CD4-positive, alpha-beta T cell (primary cell): ENCODE results near the gene HTR3B. TPM values are rescaled to one million over a fixed set of nuclear protein-coding genes. Genes with fewer than 3 reads are reported as not detected.

Experiments used
- ATAC-seq: fragments of 200-7000 bp; cut with Tn5 transposase; one replicate; pipeline ENCODE4 v1.10.0; 2022; ENCODE audit warnings: mild to moderate bottlenecking; ENCODE audit not compliant: poor library complexity
- CTCF ChIA-PET: fragments of 350-600 bp; sonication (Branson Sonifier 250); formaldehyde crosslinking; loops from one replicate; lab custom pipeline; 2021; ENCODE audit warnings: antibody characterized with exemption, inconsistent platforms; lab: Charles Lee
- POLR2A ChIA-PET: fragments of 350-600 bp; sonication (Branson Sonifier 250); formaldehyde crosslinking; loops from one replicate; lab custom pipeline; 2021; ENCODE audit warnings: antibody characterized with exemption, inconsistent platforms; lab: Charles Lee
- DNase-seq, 14 experiments: peaks; one replicate each; pipeline ENCODE4 v3.0.0-alpha.2; 2013 to 2020; ENCODE audit warnings: mixed read lengths in 2 of 14
- H3K27ac ChIP-seq, 2 donors: one replicate each; pipeline versions ENCODE4 v1.5.1 to v1.7.0; 2013; ENCODE audit warnings: low read length in 2 of 2, low read depth in 1 of 2, mild to moderate bottlenecking in 1 of 2
- H3K27me3 ChIP-seq, 2 experiments: 1 replicate in 1 of 2; 2 replicates in 1 of 2; pipeline versions ENCODE4 v1.6.1 to v1.7.0; 2013; ENCODE audit warnings: low read length in 2 of 2, control low read depth in 1 of 2, mild to moderate bottlenecking in 1 of 2, moderate library complexity in 1 of 2; ENCODE audit not compliant: insufficient read depth in 2 of 2, control insufficient read depth in 1 of 2
- H3K36me3 ChIP-seq: one replicate; pipeline ENCODE4 v1.6.1; 2013; ENCODE audit warnings: low read length, control low read depth; ENCODE audit not compliant: insufficient read depth
- H3K4me1 ChIP-seq: one replicate; pipeline ENCODE4 v1.6.1; 2013; ENCODE audit warnings: low read length, control low read depth; ENCODE audit not compliant: insufficient read depth
- H3K4me3 ChIP-seq: one replicate; pipeline ENCODE4 v1.5.1; 2013; ENCODE audit warnings: mild to moderate bottlenecking, low read length, moderate library complexity
- H3K9me3 ChIP-seq, 2 experiments: 1 replicate in 1 of 2; 2 replicates in 1 of 2; pipeline versions ENCODE4 v1.6.1 to v1.7.0; 2013; ENCODE audit warnings: low read length in 2 of 2, mild to moderate bottlenecking in 2 of 2, control low read depth in 1 of 2, moderate library complexity in 1 of 2; ENCODE audit not compliant: control insufficient read depth in 1 of 2, insufficient read depth in 1 of 2
- H3K27ac Mint-ChIP-seq: one replicate; pipeline ENCODE4 v1.8.0; 2020; ENCODE audit warnings: mixed read lengths
- H3K27me3 Mint-ChIP-seq: one replicate; pipeline ENCODE4 v1.8.0; 2021; ENCODE audit warnings: mixed read lengths
- H3K36me3 Mint-ChIP-seq: one replicate; pipeline ENCODE4 v1.8.0; 2021; ENCODE audit warnings: low read depth, mixed read lengths
- H3K4me1 Mint-ChIP-seq: one replicate; pipeline ENCODE4 v1.8.0; 2021; ENCODE audit warnings: low read depth, mixed read lengths
- H3K4me3 Mint-ChIP-seq: one replicate; pipeline ENCODE4 v1.8.0; 2020; ENCODE audit warnings: mild to moderate bottlenecking, mixed read lengths
- H3K9me3 Mint-ChIP-seq: one replicate; pipeline ENCODE4 v1.8.0; 2020; ENCODE audit warnings: mixed read lengths
- CTCF ChIP-seq: fragments of 200-600 bp; IDR thresholded peaks from one replicate; pipeline ENCODE4 v1.8.0; 2022; ENCODE audit warnings: antibody characterized with exemption, mild to moderate bottlenecking
- intact Hi-C, 2 experiments: fragments of 100-400 bp; cut with DNase I in 1 of 2; cut with micrococcal nuclease in 1 of 2; formaldehyde crosslinking; loops; one replicate each; pipeline versions ENCODE4 v1.15.1 to v1.9.0; 2023 to 2025; cut with DNase I, micrococcal nuclease
- total RNA-seq, 174 experiments: library from RNA in 2 of 174; stranded (reverse) in 2 of 174; gene quantifications; one replicate each; pipeline ENCODE4 v1.2.3 and lab custom pipeline; 2021 to 2026

The HTR3B gene
- total RNA-seq, 2 experiments from 2014 or later: not detected

GRCh38 chr11:113989916-113990315 is 85.3 kb downstream of the HTR3B start:
- Mint-ChIP-seq H3K36me3 (no peaks in the 10 kb centered on the region), H3K4me3 (no peak overlapping the region), H3K9me3 (no peaks in the 10 kb centered on the region), H3K27me3 (peaks cover 53% of the 10 kb centered on the region), H3K27ac (no peak overlapping the region), H3K4me1 (no peaks in the 10 kb centered on the region)
- ATAC-seq: no peak
- Histone ChIP-seq H3K9me3 (peaks cover 0 to 6% of the 10 kb centered on the region in 2 experiments), H3K27me3 (peaks cover 7 to 13% of the 10 kb centered on the region in 2 experiments), H3K4me3 (no peak overlapping the region), H3K27ac (no peak overlapping the region), H3K36me3 (no peaks in the 10 kb centered on the region), H3K4me1 (peaks cover 5% of the 10 kb centered on the region)
- no peak for DNase-seq
- TF ChIP-seq CTCF: no peak
- POLR2A ChIA-PET: no interaction called here
- CTCF ChIA-PET: no interaction called here
- intact Hi-C loops: no loop called here

- ChIA-PET CTCF (interaction anchor here (0.7 to 2.2 kb wide), 2 partner anchors 24 to 270 kb away, joined by 3 to 8 read pairs; no protein-coding TSS in a partner anchor), POLR2A (interaction anchor here (0.8 kb wide), 1 partner anchor 14 kb away, joined by 3 read pairs; no protein-coding TSS in a partner anchor)
- Histone ChIP-seq H3K4me3 (no peak overlapping the region), H3K4me1 (peaks cover 8% of the 10 kb centered on the region), H3K9me3 (peaks cover 0 to 6% of the 10 kb centered on the region in 2 experiments), H3K27ac (no peak overlapping the region), H3K36me3 (no peaks in the 10 kb centered on the region), H3K27me3 (peaks cover 7 to 13% of the 10 kb centered on the region in 2 experiments)
- DNase-seq (no peak), ATAC-seq (no peak)
- TF ChIP-seq CTCF: no peak
- intact Hi-C loops: no loop called here
- H3K4me3 Mint-ChIP-seq: no peak overlapping the region
- no peak overlapping the region for H3K27ac Mint-ChIP-seq
- no peaks in the 10 kb centered on the region for H3K9me3 Mint-ChIP-seq
- H3K27me3 Mint-ChIP-seq: peaks cover 45% of the 10 kb centered on the region
- no peaks in the 10 kb centered on the region for H3K4me1 Mint-ChIP-seq
- no peaks in the 10 kb centered on the region for H3K36me3 Mint-ChIP-seq
Measured at GRCh38 chr11:113991170-113991569, 86.6 kb downstream of the HTR3B start.

- Histone ChIP-seq H3K36me3 (no peaks in the 10 kb centered on the region), H3K9me3 (peaks cover 0 to under 1% of the 10 kb centered on the region in 2 experiments), H3K4me1 (peaks cover 8% of the 10 kb centered on the region), H3K27ac (no peak overlapping the region), H3K27me3 (peaks cover 8 to 13% of the 10 kb centered on the region in 2 experiments), H3K4me3 (no peak overlapping the region)
- Mint-ChIP-seq H3K4me3 (no peak overlapping the region), H3K27ac (no peak overlapping the region), H3K9me3 (no peaks in the 10 kb centered on the region), H3K4me1 (no peaks in the 10 kb centered on the region), H3K27me3 (peaks cover 45% of the 10 kb centered on the region), H3K36me3 (no peaks in the 10 kb centered on the region)
- no peak for ATAC-seq
- intact Hi-C loops: no loop called here
- ChIA-PET CTCF (interaction anchor here (1.4 to 2.2 kb wide), 2 partner anchors 95 to 269 kb away, joined by 3 to 8 read pairs; no protein-coding TSS in a partner anchor), POLR2A (interaction anchor here (0.8 kb wide), 1 partner anchor 15 kb away, joined by 3 read pairs; no protein-coding TSS in a partner anchor)
- TF ChIP-seq CTCF: no peak
- DNase-seq: no peak
Measured at GRCh38 chr11:113991718-113992458, 87.3 kb downstream of the HTR3B start.
